GM18873 (cell line): ENCODE results near the gene ACTA2.

ENCODE experiments used
- ATAC-seq: cut with Tn5 transposase; IDR thresholded peaks from one replicate; pipeline ENCODE4 v1.9.1; 2021; ENCODE audit warnings: mild to moderate bottlenecking, moderate library complexity, moderate number of reproducible peaks; ENCODE audit not compliant: unreplicated experiment, low FRiP score

The ACTA2 gene

GRCh38 chr10:88926566-88927415, 25.8 kb downstream of the ACTA2 start:
- ATAC-seq: no peak

- no peak for ATAC-seq
Observed at GRCh38 chr10:88923520-88923919, 29.1 kb downstream of the ACTA2 start.

- no peak for ATAC-seq
Observed at GRCh38 chr10:88922041-88922440, 30.5 kb downstream of the ACTA2 start.

GRCh38 chr10:88920986-88921593, 31.5 kb downstream of the ACTA2 start:
- no peak for ATAC-seq

- no peak for ATAC-seq
Observed at GRCh38 chr10:88920198-88920597, 32.4 kb downstream of the ACTA2 start.

GRCh38 chr10:88919041-88919440, 33.5 kb downstream of the ACTA2 start:
- no peak for ATAC-seq

GRCh38 chr10:88918191-88918905, 34.2 kb downstream of the ACTA2 start:
- ATAC-seq: no peak

- ATAC-seq: no peak
Observed at GRCh38 chr10:88916986-88917385, 35.6 kb downstream of the ACTA2 start.

GRCh38 chr10:88916231-88916630, 36.3 kb downstream of the ACTA2 start:
- ATAC-seq: no peak

DNA sequence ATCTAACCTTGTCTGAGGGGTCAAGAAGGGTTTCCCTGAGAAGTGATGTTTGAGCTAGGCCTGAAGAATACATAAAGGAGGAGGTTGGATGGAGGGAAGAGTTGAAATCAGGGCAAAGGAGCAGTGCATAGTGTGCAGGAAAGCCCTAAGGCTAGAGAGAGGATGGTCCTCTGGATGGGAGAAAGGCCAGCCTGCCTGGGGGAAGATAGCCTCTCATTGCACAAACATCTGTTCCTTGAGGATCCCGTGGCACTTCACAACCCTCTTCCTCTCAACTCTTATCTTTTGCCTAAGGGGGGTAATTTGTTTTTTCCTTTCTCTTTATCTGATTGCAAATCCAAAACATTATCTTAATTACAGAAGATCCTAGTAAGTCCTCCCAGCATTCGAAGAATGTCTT, 36.8 kb downstream of the ACTA2 start:
- ATAC-seq: no peak

- no peak for ATAC-seq
Observed at GRCh38 chr10:88913788-88914187, 38.8 kb downstream of the ACTA2 start.

DNA sequence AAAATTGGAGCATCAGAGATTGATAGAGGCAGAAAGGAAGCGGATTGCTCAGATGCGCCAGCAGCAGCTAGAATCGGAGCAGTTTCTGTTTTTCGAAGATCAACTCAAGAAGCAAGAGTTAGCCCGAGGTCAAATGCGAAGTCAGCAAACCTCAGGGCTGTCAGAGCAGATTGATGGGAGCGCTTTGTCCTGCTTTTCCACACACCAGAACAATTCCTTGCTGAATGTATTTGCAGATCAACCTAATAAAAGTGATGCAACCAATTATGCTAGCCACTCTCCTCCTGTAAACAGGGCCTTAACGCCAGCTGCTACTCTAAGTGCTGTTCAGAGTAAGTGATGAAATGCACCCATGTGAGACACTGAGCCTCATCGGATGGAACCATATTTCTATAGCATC, 39.4 kb downstream of the ACTA2 start:
- no peak for ATAC-seq

DNA sequence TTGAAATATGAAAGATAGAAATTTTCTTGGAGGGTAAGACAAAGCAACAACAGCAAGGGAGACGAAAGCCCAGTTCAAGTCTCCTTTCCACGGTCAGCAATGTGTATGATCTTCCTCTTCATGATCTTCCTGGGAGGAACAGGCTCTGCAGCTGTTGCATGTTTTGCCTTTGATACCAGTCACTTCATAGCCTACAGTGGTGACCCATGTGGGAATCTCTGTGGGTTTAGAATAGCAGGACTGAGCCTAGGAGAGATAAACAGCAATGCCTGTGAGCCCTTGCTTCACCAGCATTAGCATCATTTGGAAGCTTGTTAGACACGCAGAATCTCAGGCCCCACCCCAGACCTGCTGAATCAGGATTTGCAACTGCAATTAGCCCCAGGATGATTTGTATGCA, 40.7 kb downstream of the ACTA2 start:
- ATAC-seq: no peak

GRCh38 chr10:88911116-88911515, 41.5 kb downstream of the ACTA2 start:
- ATAC-seq: no peak

DNA sequence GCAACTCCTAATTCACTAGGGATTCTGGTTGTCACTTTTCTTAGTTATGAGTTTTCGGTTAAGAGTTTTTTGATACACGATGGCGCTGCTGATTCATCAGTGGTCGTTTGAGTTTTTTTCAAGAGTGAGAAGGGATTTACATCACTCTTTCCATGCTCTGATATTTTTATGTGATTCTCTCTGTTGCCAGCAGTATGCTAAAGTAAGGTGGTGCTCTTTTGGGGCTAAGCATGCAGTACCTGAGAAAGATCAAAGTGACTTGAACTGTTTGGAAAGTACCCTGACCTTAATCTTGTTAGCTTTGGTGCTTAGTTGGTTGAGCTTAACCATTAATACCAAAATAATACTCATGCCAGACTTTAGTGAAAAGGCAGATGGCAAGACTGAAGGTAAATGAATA, 44.4 kb downstream of the ACTA2 start:
- no peak for ATAC-seq

DNA sequence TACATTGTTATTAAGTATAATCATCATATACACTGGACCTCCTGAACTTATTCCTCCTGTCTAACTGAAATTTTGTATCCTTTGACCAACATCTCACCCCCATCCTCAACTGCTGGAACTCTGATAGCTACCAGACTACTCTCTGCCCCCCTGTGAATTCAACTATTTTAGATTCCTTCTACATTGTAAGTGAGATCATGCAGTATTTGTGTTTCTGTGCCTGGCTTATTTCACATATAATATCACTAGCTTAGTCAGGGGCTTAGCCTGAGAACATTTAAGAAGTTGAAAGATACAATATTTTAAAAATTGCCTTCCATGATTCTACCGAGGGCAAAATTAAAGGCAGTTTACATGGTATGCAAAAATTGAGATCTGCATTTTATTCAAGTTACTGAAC, 45.7 kb downstream of the ACTA2 start:
- no peak for ATAC-seq

- ATAC-seq: no peak
Observed at GRCh38 chr10:88903715-88904114, 48.9 kb downstream of the ACTA2 start.

GRCh38 chr10:88901984-88902789, 50.4 kb downstream of the ACTA2 start:
- peak; percentile 27 for ATAC-seq

GRCh38 chr10:88901206-88901983, 51.2 kb downstream of the ACTA2 start:
- peak; percentile 85 for ATAC-seq

GRCh38 chr10:88899886-88900285, 52.7 kb downstream of the ACTA2 start:
- no peak for ATAC-seq
